Panc1 (cell line): ENCODE measurements around the gene CEP162. TPM values are rescaled to one million over a fixed set of nuclear protein-coding genes. Genes with fewer than 3 reads are reported as not detected.

Source experiments
- ATAC-seq: fragments of 200-7000 bp; cut with Tn5 transposase; 2 replicates; pipeline ENCODE4 v1.9.1; 2020; ENCODE audit warnings: mild to moderate bottlenecking, moderate library complexity
- BruUV-seq: library from RNA; stranded (reverse); fragments of 400-500 nt; replicated peaks from 2 replicates; lab custom pipeline; 2021; lab: Mats Ljungman, UMichigan
- CTCF ChIA-PET: fragments of 300-600 bp; sonication (Branson Sonifier 250); formaldehyde crosslinking; loops from one replicate; lab custom pipeline; 2022; ENCODE audit warnings: antibody characterized with exemption; lab: Charles Lee
- POLR2A ChIA-PET: fragments of 300-600 bp; sonication (Branson Sonifier 250); formaldehyde crosslinking; loops from one replicate; lab custom pipeline; 2022; ENCODE audit warnings: antibody characterized with exemption; lab: Charles Lee
- DNase-seq: peaks from one replicate; pipeline ENCODE4 v3.0.0-alpha.2; 2010; ENCODE audit warnings: low read depth, low spot score
- H3K27ac ChIP-seq: 2 replicates; pipeline ENCODE4 v1.5.1; 2011; ENCODE audit warnings: mild to moderate bottlenecking, low read length, inconsistent platforms
- H3K27me3 ChIP-seq: fragments of 200-500 bp; sonication (Bioruptor generic); 2 replicates; pipeline ENCODE4 v1.6.0; 2014; ENCODE audit warnings: low read length, inconsistent platforms; ENCODE audit not compliant: control insufficient read depth, insufficient read depth
- H3K36me3 ChIP-seq: fragments of 200-500 bp; sonication (Bioruptor generic); 2 replicates; pipeline ENCODE4 v1.5.1; 2014; ENCODE audit warnings: inconsistent platforms, mild to moderate bottlenecking, low read length, moderate library complexity; ENCODE audit not compliant: control insufficient read depth, insufficient read depth
- H3K4me1 ChIP-seq: 2 replicates; pipeline ENCODE4 v1.5.1; 2011; ENCODE audit warnings: inconsistent platforms, mild to moderate bottlenecking, low read length, moderate library complexity; ENCODE audit not compliant: control insufficient read depth, insufficient read depth
- H3K4me3 ChIP-seq, 2 experiments: 2 replicates each; pipeline ENCODE4 v1.5.1; 2011 to 2012; ENCODE audit warnings: low read depth in 2 of 2, low read length in 2 of 2, mild to moderate bottlenecking in 2 of 2, inconsistent platforms in 1 of 2, moderate library complexity in 1 of 2
- H3K9me3 ChIP-seq: fragments of 200-500 bp; sonication (Bioruptor generic); 2 replicates; pipeline ENCODE4 v1.5.1; 2014; ENCODE audit warnings: low read depth, mild to moderate bottlenecking, inconsistent platforms, low read length, moderate library complexity; ENCODE audit not compliant: control insufficient read depth, insufficient read depth
- CTCF ChIP-seq: fragments of 450-650 bp; IDR thresholded peaks from 2 replicates; pipeline ENCODE4 v1.5.1; 2017; ENCODE audit warnings: mild to moderate bottlenecking
- POLR2AphosphoS5 ChIP-seq: IDR thresholded peaks from 2 replicates; pipeline ENCODE4 v1.6.1; 2012; ENCODE audit warnings: mild to moderate bottlenecking, low read depth, low read length, moderate library complexity
- REST ChIP-seq, 2 experiments: IDR thresholded peaks; 2 replicates each; pipeline ENCODE4 v1.6.1; 2011 to 2012; ENCODE audit warnings: low read depth in 2 of 2, control low read depth in 1 of 2, low read length in 1 of 2, mild to moderate bottlenecking in 1 of 2, moderate library complexity in 1 of 2; ENCODE audit not compliant: insufficient read depth in 1 of 2
- SIN3A ChIP-seq: IDR thresholded peaks from 2 replicates; pipeline ENCODE4 v1.6.1; 2012; ENCODE audit warnings: low read depth, mild to moderate bottlenecking, low read length, moderate library complexity, borderline replicate concordance; ENCODE audit not compliant: insufficient read depth
- TCF7L2 ChIP-seq: IDR thresholded peaks from 2 replicates; pipeline ENCODE4 v1.6.1; 2011; ENCODE audit warnings: mild to moderate bottlenecking, low read depth, low read length, inconsistent platforms
- in situ Hi-C: cut with HindIII; loops from 2 replicates; pipeline ENCODE4 v1.10.0; 2016; ENCODE audit warnings: low sequenced_read_pairs, low pct_unique_long_range_greater_than_20kb
- intact Hi-C: fragments of 100-400 bp; cut with micrococcal nuclease; formaldehyde crosslinking; loops from one replicate; pipeline ENCODE4 v1.10.0; 2022; ENCODE audit not compliant: unreplicated experiment
- total RNA-seq: library from RNA; stranded (reverse); gene quantifications from one replicate; pipeline ENCODE4 v1.2.1, GENCODE V29; 2021; ENCODE audit not compliant: unreplicated experiment

The CEP162 gene
- total RNA-seq, 1 experiment from 2014 or later, result 5.3 TPM

GRCh38 chr6:84183430-84183829 lies 44.0 kb downstream of the CEP162 start:
- CTCF ChIA-PET, result no interaction called here
- H3K36me3 ChIP-seq, result no peaks in the 10 kb centered on the region
- intact Hi-C loops (no loop called here), in situ Hi-C loops (no loop called here)
- ATAC-seq (no peak), DNase-seq (no peak)
- no peaks in the 10 kb centered on the region for H3K9me3 ChIP-seq
- H3K4me3 ChIP-seq, result no peak overlapping the region
- H3K27ac ChIP-seq, result no peak overlapping the region
- TF ChIP-seq CTCF (no peak), SIN3A (no peak), REST (IDR thresholded peaks at IDR 0.05; ENCODE audit: insufficient read depth in 1 of 2, low read depth in 2 of 2, low read length in 1 of 2) (no peak), TCF7L2 (no peak)
- POLR2A ChIA-PET, result no interaction called here
- BruUV-seq, result no TSS peak
- no peaks in the 10 kb centered on the region for H3K27me3 ChIP-seq
- H3K4me1 ChIP-seq, result no peaks in the 10 kb centered on the region

- Histone ChIP-seq H3K4me3 (no peak overlapping the region), H3K9me3 (no peaks in the 10 kb centered on the region), H3K36me3 (no peaks in the 10 kb centered on the region), H3K4me1 (no peaks in the 10 kb centered on the region), H3K27ac (no peak overlapping the region), H3K27me3 (no peaks in the 10 kb centered on the region)
- POLR2A ChIA-PET, result no interaction called here
- no peak for TF ChIP-seq REST (IDR thresholded peaks at IDR 0.05; ENCODE audit: insufficient read depth in 1 of 2, low read depth in 2 of 2, low read length in 1 of 2)
- no peak for TF ChIP-seq TCF7L2
- no peak for TF ChIP-seq CTCF
- TF ChIP-seq SIN3A, result no peak
- no peak for TF ChIP-seq POLR2AphosphoS5
- ATAC-seq, result no peak
- in situ Hi-C loops, result no loop called here
- DNase-seq, result no peak
- BruUV-seq, result no TSS peak
- CTCF ChIA-PET, result no interaction called here
- intact Hi-C loops, result no loop called here
Measured at GRCh38 chr6:84182001-84182400, 45.4 kb downstream of the CEP162 start.
